HG03565 (cell line): ENCODE measurements around the gene CCT2.
"Not testable (repeated sequence)": the region's sequence is repeated elsewhere in the genome, so short reads cannot be mapped to it uniquely, and the experiment has no call there.

Experiments
- ATAC-seq: cut with Tn5 transposase; IDR thresholded peaks from one replicate; pipeline ENCODE4 v1.9.1; 2021; ENCODE audit warnings: mild to moderate bottlenecking, moderate library complexity; ENCODE audit not compliant: unreplicated experiment

Gene CCT2

GRCh38 chr12:69588527-69588926 lies 3.3 kb downstream of the CCT2 start:
- no peak for ATAC-seq

- ATAC-seq = no peak
Measured at GRCh38 chr12:69589082-69589481, 3.8 kb downstream of the CCT2 start.

- ATAC-seq = no peak
Measured at GRCh38 chr12:69595689-69596088, 10.4 kb downstream of the CCT2 start.

- no peak for ATAC-seq
Measured at GRCh38 chr12:69598174-69598753, 13.0 kb downstream of the CCT2 start.

GRCh38 chr12:69600804-69601203 lies 15.5 kb downstream of the CCT2 start:
- ATAC-seq = no peak

- no peak for ATAC-seq
Measured at GRCh38 chr12:69601962-69602685, 16.9 kb downstream of the CCT2 start.

- ATAC-seq = no peak
Measured at GRCh38 chr12:69602954-69603353, 17.7 kb downstream of the CCT2 start.

GRCh38 chr12:69603556-69603955 lies 18.3 kb downstream of the CCT2 start:
- not testable (repeated sequence) for ATAC-seq

GRCh38 chr12:69604275-69604674 lies 19.0 kb downstream of the CCT2 start:
- ATAC-seq = not testable (repeated sequence)

- ATAC-seq = no peak
Measured at GRCh38 chr12:69608114-69608513, 22.9 kb downstream of the CCT2 start.

GRCh38 chr12:69610126-69610525 lies 24.9 kb downstream of the CCT2 start:
- no peak for ATAC-seq

GRCh38 chr12:69610729-69611128 lies 25.5 kb downstream of the CCT2 start, which contains the start of gene LRRC10:
TSS of gene LRRC10 (minus strand) at chr12:69610907. CDS start at chr12:69610838, 69 bp downstream.
- no peak for ATAC-seq

- ATAC-seq = no peak
Measured at GRCh38 chr12:69613351-69613750, 28.1 kb downstream of the CCT2 start.

GRCh38 chr12:69616025-69616424 lies 30.8 kb downstream of the CCT2 start:
- ATAC-seq = no peak

- no peak for ATAC-seq
Measured at GRCh38 chr12:69619050-69619449, 33.8 kb downstream of the CCT2 start.

GRCh38 chr12:69620077-69620476 lies 34.8 kb downstream of the CCT2 start:
- no peak for ATAC-seq

- ATAC-seq = no peak
Measured at GRCh38 chr12:69620921-69621320, 35.7 kb downstream of the CCT2 start.

- no peak for ATAC-seq
Measured at GRCh38 chr12:69621551-69621950, 36.3 kb downstream of the CCT2 start.

GRCh38 chr12:69623970-69624369 lies 38.7 kb downstream of the CCT2 start:
- ATAC-seq = no peak

- ATAC-seq = no peak
Measured at GRCh38 chr12:69627501-69627900, 42.2 kb downstream of the CCT2 start.

GRCh38 chr12:69630191-69630590 lies 44.9 kb downstream of the CCT2 start:
- ATAC-seq = no peak

GRCh38 chr12:69633061-69633460 lies 47.8 kb downstream of the CCT2 start:
- no peak for ATAC-seq
